PC-9 (cell line): ENCODE results near the gene ALK.

Source experiments
- CTCF ChIP-seq: fragments of 200-600 bp; sonication (generic); conservative IDR thresholded peaks from 2 replicates; pipeline ENCODE4 v1.6.1; 2017; ENCODE audit warnings: mixed run types, antibody characterized with exemption, mild to moderate bottlenecking, moderate library complexity
- EZH2 ChIP-seq: fragments of 200-600 bp; sonication (generic); IDR thresholded peaks from 2 replicates; pipeline ENCODE4 v1.8.0; 2017; ENCODE audit warnings: antibody characterized with exemption, low read depth

- no peak for TF ChIP-seq CTCF
- TF ChIP-seq EZH2, result no peak
Measured at GRCh38 chr2:29871541-29871940, 49.8 kb downstream of the ALK start.
